K562 treated with DMSO at 1 percent for 12 hours (cell line): Measurements from ENCODE around the gene KRTAP4-12. TPM values are rescaled to one million over a fixed set of nuclear protein-coding genes. Genes with fewer than 3 reads are reported as not detected.

Experiments
- total RNA-seq: library from RNA; unstranded; fragments of 300-600 nt; gene quantifications from 2 replicates; pipeline ENCODE4 v1.2.3, GENCODE V29; 2022; ENCODE audit not compliant: insufficient read depth

The KRTAP4-12 gene
- total RNA-seq, result not detected in 2 replicates

DNA sequence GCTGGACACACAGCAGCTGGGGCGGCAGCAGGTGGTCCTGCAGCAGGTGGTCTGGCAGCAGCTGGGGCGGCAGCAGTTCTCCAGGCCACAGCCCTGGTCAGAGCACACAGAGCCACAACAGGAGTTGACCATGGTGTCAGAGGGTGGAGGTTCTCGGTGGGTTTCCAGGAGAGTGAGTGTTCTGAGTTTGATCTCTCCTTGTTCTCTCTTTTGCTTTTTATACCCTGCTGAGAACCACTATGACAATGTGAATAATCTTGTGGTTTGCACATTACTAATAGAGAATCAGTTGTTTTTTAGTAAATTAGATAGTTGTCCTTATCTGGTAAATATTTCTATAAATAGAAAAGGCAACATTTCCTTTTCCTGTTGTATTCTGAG lies at the start of gene KRTAP4-12:
Gene KRTAP4-12 (minus strand): TSS at position 192 of the 381 bp plus-strand sequence. CDS start 60 bp downstream, at position 132.

DNA sequence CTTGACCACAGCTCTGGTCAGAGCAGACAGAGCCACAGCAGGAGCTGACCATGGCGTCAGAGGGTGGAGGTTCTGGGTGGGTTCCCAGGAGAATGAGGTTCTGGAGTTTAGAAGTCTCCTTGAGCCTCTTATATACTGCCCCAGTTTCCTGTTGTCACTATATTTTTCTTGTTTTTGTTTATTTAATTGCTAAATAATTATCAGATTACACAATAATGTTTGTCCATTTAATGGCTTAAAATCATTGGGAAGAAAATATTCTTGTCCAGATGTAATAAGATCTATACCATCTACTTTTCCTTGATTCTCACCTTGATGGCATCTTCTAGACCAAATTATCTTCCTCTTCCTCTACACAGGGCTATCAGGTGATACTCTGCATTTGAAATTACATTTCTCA lies 44.1 kb upstream of the KRTAP4-12 start, which contains the start of gene KRTAP4-3:
Gene KRTAP4-3 (minus strand): TSS at position 101 of the 400 bp plus-strand sequence. CDS start 49 bp downstream, at position 52.

DNA sequence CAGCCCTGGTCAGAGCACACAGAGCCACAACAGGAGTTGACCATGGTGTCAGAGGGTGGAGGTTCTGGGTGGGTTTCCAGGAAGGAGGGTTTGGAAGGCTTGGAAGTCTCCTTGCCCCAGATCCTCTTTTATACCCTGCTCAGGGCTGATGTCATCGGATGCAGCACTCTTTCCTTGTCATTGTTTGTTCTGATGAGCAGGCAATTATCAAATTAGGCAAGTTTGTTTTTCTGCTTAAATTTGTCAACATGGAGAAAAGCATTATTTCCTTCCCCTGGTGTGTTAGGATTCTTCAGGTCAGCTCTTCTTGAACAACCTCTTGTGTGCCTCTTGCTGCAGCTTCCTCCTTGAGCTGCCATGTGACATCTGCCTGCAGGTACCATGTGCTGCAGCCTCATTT lies 36.7 kb upstream of the KRTAP4-12 start, which contains the start of gene KRTAP4-4:
Gene KRTAP4-4 (minus strand): TSS at position 101 of the 400 bp plus-strand sequence. CDS start 57 bp downstream, at position 44.

DNA sequence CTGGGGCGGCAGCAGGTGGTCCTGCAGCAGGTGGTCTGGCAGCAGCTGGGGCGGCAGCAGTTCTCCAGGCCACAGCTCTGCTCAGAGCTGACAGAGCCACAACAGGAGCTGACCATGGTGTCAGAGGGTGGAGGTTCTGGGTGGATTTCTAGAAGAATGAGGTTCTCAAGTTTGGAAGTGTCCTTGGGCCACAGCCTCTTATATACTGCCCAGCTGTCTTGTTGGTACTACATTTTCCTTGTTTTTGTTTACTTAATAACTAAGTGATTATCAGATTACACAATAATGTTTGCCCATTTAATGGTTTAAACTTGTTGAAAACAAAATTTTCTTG lies 25.6 kb upstream of the KRTAP4-12 start, which contains the start of gene KRTAP4-5:
Gene KRTAP4-5 (minus strand): TSS at position 174 of the 334 bp plus-strand sequence. CDS start 58 bp downstream, at position 116.

DNA sequence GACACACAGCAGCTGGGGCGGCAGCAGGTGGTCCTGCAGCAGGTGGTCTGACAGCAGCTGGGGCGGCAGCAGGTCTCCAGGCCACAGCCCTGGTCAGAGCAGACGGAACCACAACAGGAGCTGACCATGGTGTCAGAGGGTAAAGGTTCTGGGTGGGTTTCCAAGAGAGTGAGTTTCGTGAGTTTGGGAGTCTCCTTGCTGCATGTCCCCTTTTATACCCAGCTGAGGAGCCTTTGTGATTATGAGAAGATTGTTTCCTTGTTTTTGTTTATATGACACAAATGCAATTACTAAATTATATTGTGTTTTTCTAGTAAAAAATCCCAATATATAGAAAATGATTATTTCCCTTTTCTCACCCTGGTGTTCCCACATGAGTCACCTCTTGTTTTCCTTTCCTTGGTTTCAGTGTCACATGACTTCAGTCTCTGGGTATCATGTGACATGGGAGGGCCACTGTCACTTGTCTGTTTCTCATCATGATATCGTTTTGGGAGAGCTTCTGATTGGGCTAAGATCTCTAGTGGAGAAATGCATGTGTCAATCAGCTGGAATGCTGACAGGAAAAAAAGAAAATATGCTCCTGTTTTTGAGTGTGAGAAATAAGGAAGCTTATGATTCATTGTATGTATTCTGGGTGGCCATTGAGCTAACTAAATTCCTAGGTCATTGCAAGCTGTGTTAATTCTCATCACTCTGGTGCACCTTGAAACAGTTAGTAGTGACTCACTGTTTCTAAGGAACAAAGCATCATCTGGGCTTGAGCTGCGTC lies 16.6 kb upstream of the KRTAP4-12 start, which contains the start of gene KRTAP4-6:
Gene KRTAP4-6 (minus strand): TSS at position 185 of the 772 bp plus-strand sequence. CDS start 57 bp downstream, at position 128.

DNA sequence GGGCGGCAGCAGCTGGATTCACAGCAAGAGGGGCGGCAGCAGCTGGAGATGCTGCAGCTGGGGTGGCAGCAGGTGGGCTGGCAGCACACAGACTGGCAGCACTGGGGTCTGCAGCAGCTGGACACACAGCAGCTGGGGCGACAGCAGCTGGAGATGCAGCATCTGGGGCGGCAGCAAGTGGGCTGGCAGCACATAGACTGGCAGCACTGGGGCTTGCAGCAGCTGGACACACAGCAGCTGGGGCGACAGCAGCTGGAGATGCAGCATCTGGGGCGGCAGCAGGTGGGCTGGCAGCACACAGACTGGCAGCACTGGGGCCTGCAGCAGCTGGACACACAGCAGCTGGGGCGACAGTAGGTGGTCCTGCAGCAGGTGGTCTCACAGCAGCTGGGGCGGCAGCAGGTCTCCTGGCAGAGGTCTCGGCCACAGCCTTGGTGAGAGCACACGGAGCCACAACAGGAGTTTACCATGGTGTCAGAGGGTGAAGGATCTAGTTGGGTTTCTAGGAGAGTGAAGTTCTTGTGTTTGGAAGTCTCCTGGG lies 6.1 kb downstream of the KRTAP4-12 start, which contains the start of gene KRTAP4-11:
Gene KRTAP4-11 (minus strand): TSS at position 528 of the 541 bp plus-strand sequence. CDS start 58 bp downstream, at position 470.

DNA sequence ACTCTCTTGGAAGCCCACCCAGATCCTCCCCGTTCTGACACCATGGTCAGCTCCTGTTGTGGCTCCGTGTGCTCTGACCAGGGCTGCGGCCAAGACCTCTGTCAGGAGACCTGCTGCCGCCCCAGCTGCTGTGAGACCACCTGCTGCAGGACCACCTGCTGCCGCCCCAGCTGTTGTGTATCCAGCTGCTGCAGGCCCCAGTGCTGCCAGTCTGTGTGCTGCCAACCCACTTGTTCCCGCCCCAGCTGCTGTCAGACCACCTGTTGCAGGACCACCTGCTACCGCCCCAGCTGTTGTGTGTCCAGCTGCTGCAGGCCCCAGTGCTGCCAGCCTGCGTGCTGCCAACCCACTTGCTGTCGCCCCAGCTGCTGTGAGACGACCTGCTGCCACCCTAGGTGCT lies 18.6 kb downstream of the KRTAP4-12 start, which contains the start of gene KRTAP4-9:
Gene KRTAP4-9 (plus strand): TSS at position 43 of the 400 bp plus-strand sequence. CDS start 0 bp downstream, at position 43.

DNA sequence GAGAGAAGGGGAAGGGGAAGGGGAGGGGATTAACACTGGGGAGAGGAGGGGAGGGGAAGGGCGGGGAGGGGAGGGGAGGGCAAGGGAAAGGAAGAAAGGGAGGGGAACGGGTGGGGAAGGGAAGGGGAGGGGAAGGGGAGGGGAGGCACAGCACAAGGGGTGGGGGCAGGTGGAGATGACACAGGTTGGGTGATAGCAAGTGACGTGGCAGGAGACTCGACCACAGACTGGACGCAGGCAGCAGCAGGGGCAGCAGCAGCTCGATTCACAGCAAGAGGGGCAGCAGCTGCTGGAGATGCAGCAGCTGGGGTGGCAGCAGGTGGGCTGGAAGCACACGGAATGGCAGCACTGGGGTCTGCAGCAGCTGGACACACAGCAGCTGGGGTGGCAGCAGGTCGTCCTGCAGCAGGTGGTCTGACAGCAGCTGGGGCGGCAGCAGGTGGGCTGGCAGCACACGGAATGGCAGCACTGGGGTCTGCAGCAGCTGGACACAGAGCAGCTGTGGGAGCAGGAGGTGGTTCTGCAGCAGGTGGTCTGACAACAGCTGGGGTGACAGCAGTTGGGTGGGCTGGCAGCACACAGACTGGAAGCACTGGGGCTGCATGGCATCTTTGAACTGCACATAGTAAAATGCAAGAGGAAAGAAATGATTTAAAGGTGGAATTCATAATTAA lies 22.3 kb downstream of the KRTAP4-12 start, which contains the start of gene KRTAP4-16:
Gene KRTAP4-16 (minus strand): TSS at position 624 of the 674 bp plus-strand sequence. CDS start 0 bp downstream, at position 624.

DNA sequence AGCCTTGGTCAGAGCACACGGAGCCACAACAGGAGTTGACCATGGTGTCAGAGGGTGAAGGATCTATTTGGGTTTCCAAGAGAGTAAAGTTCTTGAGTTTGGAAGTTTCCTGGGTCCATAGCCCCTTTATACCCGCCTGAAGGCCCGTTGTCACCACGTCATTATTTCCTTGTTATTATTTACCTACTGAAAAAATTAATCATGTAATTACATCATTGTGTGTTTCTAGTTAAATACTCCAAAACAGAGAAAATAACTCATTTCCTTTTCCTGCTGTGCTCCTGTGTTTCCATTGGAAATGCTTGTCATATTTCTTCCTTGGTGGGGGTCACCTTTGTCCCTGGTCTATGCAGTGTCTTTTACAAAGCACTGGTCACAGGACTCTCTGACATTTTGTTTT lies 25.9 kb downstream of the KRTAP4-12 start, which contains the start of gene KRTAP4-8:
Gene KRTAP4-8 (minus strand): TSS at position 101 of the 400 bp plus-strand sequence. CDS start 58 bp downstream, at position 43.

DNA sequence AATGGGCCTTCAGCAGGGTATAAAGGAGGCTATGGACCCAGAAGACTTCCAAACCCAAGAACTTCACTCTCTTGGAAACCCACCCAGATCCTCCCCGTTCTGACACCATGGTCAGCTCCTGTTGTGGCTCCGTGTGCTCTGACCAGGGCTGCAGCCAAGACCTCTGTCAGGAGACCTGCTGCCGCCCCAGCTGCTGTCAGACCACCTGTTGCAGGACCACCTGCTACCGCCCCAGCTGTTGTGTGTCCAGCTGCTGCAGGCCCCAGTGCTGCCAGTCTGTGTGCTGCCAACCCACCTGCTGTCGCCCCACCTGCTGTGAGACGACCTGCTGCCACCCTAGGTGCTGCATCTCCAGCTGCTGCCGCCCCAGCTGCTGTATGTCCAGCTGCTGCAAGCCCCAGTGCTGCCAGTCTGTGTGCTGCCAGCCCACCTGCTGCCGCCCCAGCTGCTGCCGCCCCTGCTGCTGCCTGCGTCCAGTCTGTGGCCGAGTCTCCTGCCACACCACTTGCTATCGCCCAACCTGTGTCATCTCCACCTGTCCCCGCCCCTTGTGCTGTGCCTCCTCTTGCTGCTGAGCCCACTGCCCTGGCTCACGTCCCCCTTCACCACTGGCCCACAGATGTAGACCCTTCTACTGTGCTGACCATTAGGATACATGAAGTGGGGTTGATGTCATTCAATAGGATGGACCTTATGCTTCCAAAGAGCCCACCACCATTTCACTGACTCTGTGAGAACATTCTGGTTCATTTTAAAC lies 39.7 kb downstream of the KRTAP4-12 start, which contains the start of gene KRTAP4-7:
Gene KRTAP4-7 (plus strand): TSS at position 51 of the 757 bp plus-strand sequence. CDS start 57 bp downstream, at position 108.

Other genes with a start within 250 kb of the KRTAP4-12 start
- not detected in 2 replicates for gene KRT20, start 238.9 kb downstream of the KRTAP4-12 start, total RNA-seq
- gene KRT23, start 186.5 kb downstream of the KRTAP4-12 start, total RNA-seq, result not detected in 2 replicates
- not detected in 2 replicates for gene KRT39, start 157.2 kb downstream of the KRTAP4-12 start, total RNA-seq
- not detected in 2 replicates for gene KRT40, start 139.9 kb downstream of the KRTAP4-12 start, total RNA-seq
- gene KRTAP3-3, start 130.0 kb downstream of the KRTAP4-12 start, total RNA-seq, result not detected in 2 replicates
- gene KRTAP3-2, start 124.3 kb downstream of the KRTAP4-12 start, total RNA-seq, result not detected in 2 replicates
- gene KRTAP3-1, start 115.1 kb downstream of the KRTAP4-12 start, total RNA-seq, result not detected in 2 replicates
- not detected in 2 replicates for gene KRTAP1-5, start 97.0 kb downstream of the KRTAP4-12 start, total RNA-seq
- gene KRTAP1-4, start 94.0 kb downstream of the KRTAP4-12 start, total RNA-seq, result not detected in 2 replicates
- gene KRTAP1-3, start 89.3 kb downstream of the KRTAP4-12 start, total RNA-seq, result not detected in 2 replicates
- gene KRTAP1-1, start 82.7 kb downstream of the KRTAP4-12 start, total RNA-seq, result not detected in 2 replicates
- not detected in 2 replicates for gene KRTAP2-1, start 76.9 kb downstream of the KRTAP4-12 start, total RNA-seq
- gene KRTAP2-2, start 69.0 kb downstream of the KRTAP4-12 start, total RNA-seq, result not detected in 2 replicates
- gene KRTAP2-3, start 64.1 kb downstream of the KRTAP4-12 start, total RNA-seq, result not detected in 2 replicates
- not detected in 2 replicates for gene KRTAP2-4, start 58.3 kb downstream of the KRTAP4-12 start, total RNA-seq
- not detected in 2 replicates for gene KRTAP4-7, start 40.0 kb downstream of the KRTAP4-12 start, total RNA-seq
- gene KRTAP4-8, start 26.0 kb downstream of the KRTAP4-12 start, total RNA-seq, result not detected in 2 replicates
- gene KRTAP4-16, start 22.0 kb downstream of the KRTAP4-12 start, total RNA-seq, result not detected in 2 replicates
- gene KRTAP4-9, start 18.8 kb downstream of the KRTAP4-12 start, total RNA-seq, result not detected in 2 replicates
- gene KRTAP4-11, start 5.8 kb downstream of the KRTAP4-12 start, total RNA-seq, result not detected in 2 replicates
- not detected in 2 replicates for gene KRTAP4-6, start 16.4 kb upstream of the KRTAP4-12 start, total RNA-seq
- gene KRTAP4-5, start 25.6 kb upstream of the KRTAP4-12 start, total RNA-seq, result not detected in 2 replicates
- gene KRTAP4-4, start 36.6 kb upstream of the KRTAP4-12 start, total RNA-seq, result not detected in 2 replicates
- not detected in 2 replicates for gene KRTAP4-3, start 44.0 kb upstream of the KRTAP4-12 start, total RNA-seq
- not detected in 2 replicates for gene KRTAP4-2, start 54.0 kb upstream of the KRTAP4-12 start, total RNA-seq
- gene KRTAP4-1, start 60.7 kb upstream of the KRTAP4-12 start, total RNA-seq, result not detected in 2 replicates
- not detected in 2 replicates for gene KRTAP9-1, start 65.7 kb upstream of the KRTAP4-12 start, total RNA-seq
- gene KRTAP9-2, start 102.5 kb upstream of the KRTAP4-12 start, total RNA-seq, result not detected in 2 replicates
- gene KRTAP9-3, start 108.3 kb upstream of the KRTAP4-12 start, total RNA-seq, result not detected in 2 replicates
- not detected in 2 replicates for gene KRTAP9-8, start 113.8 kb upstream of the KRTAP4-12 start, total RNA-seq
- not detected in 2 replicates for gene KRTAP9-4, start 125.5 kb upstream of the KRTAP4-12 start, total RNA-seq
- gene KRTAP9-9, start 131.2 kb upstream of the KRTAP4-12 start, total RNA-seq, result not detected in 2 replicates
- gene KRTAP9-6, start 141.2 kb upstream of the KRTAP4-12 start, total RNA-seq, result not detected in 2 replicates
- not detected in 2 replicates for gene KRTAP9-7, start 151.5 kb upstream of the KRTAP4-12 start, total RNA-seq
- gene KRTAP29-1, start 178.7 kb upstream of the KRTAP4-12 start, total RNA-seq, result not detected in 2 replicates
- gene KRTAP16-1, start 185.1 kb upstream of the KRTAP4-12 start, total RNA-seq, result not detected in 2 replicates
- not detected in 2 replicates for gene KRTAP17-1, start 191.5 kb upstream of the KRTAP4-12 start, total RNA-seq
- gene KRT33A, start 226.6 kb upstream of the KRTAP4-12 start, total RNA-seq, result not detected in 2 replicates
- gene KRT33B, start 245.6 kb upstream of the KRTAP4-12 start, total RNA-seq, result not detected in 2 replicates